Neural cell (in vitro differentiated cells): ENCODE results near the gene TPRX1. TPM values are rescaled to one million over a fixed set of nuclear protein-coding genes. Genes with fewer than 3 reads are reported as not detected.

Source experiments
- H2AFZ ChIP-seq: fragments of 200-600, 300-800 bp; sonication (generic), shearing (Covaris generic); 2 replicates; pipeline ENCODE4 v1.6.0; 2014; ENCODE audit warnings: low read depth, mild to moderate bottlenecking, antibody characterized with exemption, low read length, moderate library complexity
- H3F3A ChIP-seq: fragments of 200-600 bp; shearing (Covaris generic); 2 replicates; pipeline ENCODE4 v1.6.1; 2016; ENCODE audit warnings: mild to moderate bottlenecking, moderate library complexity, mixed read lengths, antibody characterized with exemption, low read length; ENCODE audit not compliant: insufficient read depth, poor library complexity, severe bottlenecking
- H3K27ac ChIP-seq: fragments of 200-600, 300-800 bp; sonication (generic), shearing (Covaris generic); 2 replicates; pipeline ENCODE4 v1.5.1; 2014; ENCODE audit warnings: mild to moderate bottlenecking, low read length, moderate library complexity
- H3K27me3 ChIP-seq: fragments of 300-800, 200-600 bp; sonication (generic), shearing (Covaris generic); 2 replicates; pipeline ENCODE4 v1.6.0; 2014; ENCODE audit warnings: mild to moderate bottlenecking, low read depth, low read length, moderate library complexity; ENCODE audit not compliant: insufficient read depth
- H3K36me3 ChIP-seq: fragments of 300-800, 200-600 bp; sonication (generic), shearing (Covaris generic); 2 replicates; pipeline ENCODE4 v1.5.1; 2014; ENCODE audit warnings: mild to moderate bottlenecking, antibody characterized with exemption, low read length, moderate library complexity; ENCODE audit not compliant: insufficient read depth
- H3K4me2 ChIP-seq: fragments of 300-800, 200-600 bp; sonication (generic), shearing (Covaris generic); 2 replicates; pipeline ENCODE4 v1.6.0; 2014; ENCODE audit warnings: mild to moderate bottlenecking, low read length
- H3K4me3 ChIP-seq: fragments of 300-800, 200-600 bp; sonication (generic), shearing (Covaris generic); 2 replicates; pipeline ENCODE4 v1.5.1; 2014; ENCODE audit warnings: mild to moderate bottlenecking, low read length, moderate library complexity
- H3K79me2 ChIP-seq: fragments of 200-600 bp; shearing (Covaris generic); replicated peaks from 2 replicates; pipeline ENCODE4 v1.6.0; 2014; ENCODE audit warnings: mild to moderate bottlenecking, low read length, moderate library complexity; ENCODE audit not compliant: insufficient read depth
- H3K9ac ChIP-seq: fragments of 300-800, 200-600 bp; sonication (generic), shearing (Covaris generic); 2 replicates; pipeline ENCODE4 v1.6.1; 2016; ENCODE audit warnings: mild to moderate bottlenecking, low read length, mixed read lengths
- H3K9me2 ChIP-seq: fragments of 200-600 bp; shearing (Covaris generic); 2 replicates; pipeline ENCODE4 v1.6.1; 2016; ENCODE audit warnings: mild to moderate bottlenecking, low read length, mixed read lengths; ENCODE audit not compliant: insufficient read depth
- H3K9me3 ChIP-seq: fragments of 200-600, 300-800 bp; sonication (generic), shearing (Covaris generic); 2 replicates; pipeline ENCODE4 v1.6.1; 2016; ENCODE audit warnings: mild to moderate bottlenecking, mixed run types, low read length, moderate library complexity, mixed read lengths
- H4K20me1 ChIP-seq: fragments of 200-600 bp; shearing (Covaris generic); 2 replicates; pipeline ENCODE4 v1.6.1; 2016; ENCODE audit warnings: mild to moderate bottlenecking, mixed run types; ENCODE audit not compliant: insufficient read depth
- CTCF ChIP-seq: fragments of 450-650 bp; IDR thresholded peaks from 2 replicates; pipeline ENCODE4 v1.5.1; 2014; ENCODE audit warnings: antibody characterized with exemption, mild to moderate bottlenecking, moderate library complexity; ENCODE audit not compliant: poor library complexity, severe bottlenecking
- EP300 ChIP-seq: fragments of 450-650 bp; conservative IDR thresholded peaks from 2 replicates; pipeline ENCODE4 v1.6.1; 2014; ENCODE audit warnings: antibody characterized with exemption, mild to moderate bottlenecking, moderate library complexity; ENCODE audit not compliant: poor library complexity, severe bottlenecking
- EZH2 ChIP-seq: fragments of 200-600, 300-800 bp; shearing (Covaris generic), sonication (generic); IDR thresholded peaks from 2 replicates; pipeline ENCODE4 v1.6.1; 2014; ENCODE audit warnings: antibody characterized with exemption, low read length, borderline replicate concordance, mild to moderate bottlenecking; ENCODE audit not compliant: insufficient read depth, poor library complexity, severe bottlenecking
- MXI1 ChIP-seq: fragments of 450-650 bp; conservative IDR thresholded peaks from 2 replicates; pipeline ENCODE4 v1.6.1; 2014; ENCODE audit warnings: antibody characterized with exemption, mild to moderate bottlenecking; ENCODE audit not compliant: poor library complexity, severe bottlenecking
- POLR2AphosphoS5 ChIP-seq: IDR thresholded peaks from 2 replicates; pipeline ENCODE4 v1.6.1; 2012
- RAD21 ChIP-seq: fragments of 450-650 bp; conservative IDR thresholded peaks from 2 replicates; pipeline ENCODE4 v1.6.1; 2014; ENCODE audit warnings: antibody characterized with exemption, mild to moderate bottlenecking, moderate library complexity
- REST ChIP-seq: IDR thresholded peaks from 2 replicates; pipeline ENCODE4 v1.6.1; 2012; ENCODE audit warnings: borderline replicate concordance
- SMC3 ChIP-seq: fragments of 450-650 bp; conservative IDR thresholded peaks from 2 replicates; pipeline ENCODE4 v1.6.1; 2014; ENCODE audit warnings: antibody characterized with exemption, mild to moderate bottlenecking, moderate library complexity; ENCODE audit not compliant: poor library complexity
- TAF1 ChIP-seq: IDR thresholded peaks from 2 replicates; pipeline ENCODE4 v1.6.1; 2012; ENCODE audit warnings: low read depth
- polyA plus RNA-seq: library from polyadenylated mRNA; depleted of rRNA; stranded (reverse); fragments of >200 nt; gene quantifications from 2 replicates; pipeline ENCODE4 v1.2.3, GENCODE V29; 2014

Gene TPRX1
- polyA plus RNA-seq, 1 donor from 2014 or later = not detected

- Histone ChIP-seq H3K27ac (no peak overlapping the region), H3K4me3 (peak overlapping the region; percentile 97), H3K4me2 (no peak overlapping the region), H3K79me2 (peaks cover 14% of the 10 kb centered on the region), H3K9me2 (no peaks in the 10 kb centered on the region), H3K9ac (no peak overlapping the region), H3K36me3 (no peaks in the 10 kb centered on the region), H3K9me3 (no peaks in the 10 kb centered on the region), H2AFZ (no peak overlapping the region), H3K27me3 (no peaks in the 10 kb centered on the region), H4K20me1 (no peaks in the 10 kb centered on the region), H3F3A (no peaks in the 10 kb centered on the region)
- TF ChIP-seq REST (no peak), MXI1 (no peak), SMC3 (no peak), RAD21 (no peak), EP300 (no peak), EZH2 (no peak), POLR2AphosphoS5 (no peak), CTCF (no peak), TAF1 (no peak)
Measured at GRCh38 chr19:47780215-47780551, 24.2 kb downstream of the TPRX1 start.

DNA sequence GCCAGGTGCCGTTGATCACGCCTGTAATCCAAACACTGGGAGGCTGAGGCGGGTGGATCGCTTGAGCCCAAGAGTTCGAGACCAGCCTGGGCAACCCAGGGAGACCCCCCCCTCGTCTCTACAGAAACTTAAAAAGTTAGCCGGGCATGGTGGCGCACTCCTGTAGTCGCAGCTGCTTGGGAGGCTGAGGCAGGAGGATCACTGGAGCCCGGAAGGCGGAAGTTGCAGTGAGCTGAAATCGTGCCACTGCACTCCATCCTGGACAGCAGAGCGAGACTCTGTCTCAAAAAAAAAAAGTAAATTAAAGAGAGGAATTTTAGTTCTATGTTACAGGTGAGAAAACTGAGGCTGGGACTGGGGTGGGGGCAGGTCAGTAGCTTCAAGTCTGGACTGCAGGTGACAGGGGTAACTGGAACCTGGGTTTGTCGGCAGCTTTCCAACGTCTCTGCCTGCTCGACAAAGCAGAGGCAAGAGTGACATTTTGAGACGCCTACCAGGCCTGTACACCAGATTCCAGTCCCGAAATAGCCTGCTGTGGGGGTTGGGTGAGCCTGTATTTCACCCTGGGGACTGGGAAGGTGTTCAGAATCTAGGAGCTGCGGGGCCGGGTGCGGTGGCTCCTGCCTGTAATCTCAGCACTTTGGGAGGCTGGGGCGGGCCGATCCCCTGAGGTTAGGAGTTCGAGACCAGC lies 24.7 kb downstream of the TPRX1 start:
- H3K9me3 ChIP-seq = no peaks in the 10 kb centered on the region
- no peaks in the 10 kb centered on the region for H3K9me2 ChIP-seq
- H3F3A ChIP-seq = no peaks in the 10 kb centered on the region
- H3K4me3 ChIP-seq = peak overlapping the region; percentile 97
- H3K27me3 ChIP-seq = no peaks in the 10 kb centered on the region
- no peaks in the 10 kb centered on the region for H4K20me1 ChIP-seq
- H3K4me2 ChIP-seq = peak overlapping the region; percentile 83
- no peak overlapping the region for H3K27ac ChIP-seq
- H3K36me3 ChIP-seq = no peaks in the 10 kb centered on the region
- TF ChIP-seq SMC3 = no peak
- TF ChIP-seq EP300 = no peak
- no peak for TF ChIP-seq MXI1
- TF ChIP-seq POLR2AphosphoS5 = no peak
- no peak for TF ChIP-seq TAF1
- peaks cover 14% of the 10 kb centered on the region for H3K79me2 ChIP-seq
- H2AFZ ChIP-seq = no peak overlapping the region
- peak overlapping the region; percentile 87 for H3K9ac ChIP-seq
